HG03060 (cell line): ENCODE results near the gene SSBP3.
"Not testable (repeated sequence)": the region's sequence is repeated elsewhere in the genome, so short reads cannot be mapped to it uniquely, and the experiment has no call there.

Experiments used
- ATAC-seq: cut with Tn5 transposase; IDR thresholded peaks from one replicate; pipeline ENCODE4 v1.9.1; 2021; ENCODE audit warnings: low read depth, moderate number of reproducible peaks; ENCODE audit not compliant: unreplicated experiment

The SSBP3 gene

DNA sequence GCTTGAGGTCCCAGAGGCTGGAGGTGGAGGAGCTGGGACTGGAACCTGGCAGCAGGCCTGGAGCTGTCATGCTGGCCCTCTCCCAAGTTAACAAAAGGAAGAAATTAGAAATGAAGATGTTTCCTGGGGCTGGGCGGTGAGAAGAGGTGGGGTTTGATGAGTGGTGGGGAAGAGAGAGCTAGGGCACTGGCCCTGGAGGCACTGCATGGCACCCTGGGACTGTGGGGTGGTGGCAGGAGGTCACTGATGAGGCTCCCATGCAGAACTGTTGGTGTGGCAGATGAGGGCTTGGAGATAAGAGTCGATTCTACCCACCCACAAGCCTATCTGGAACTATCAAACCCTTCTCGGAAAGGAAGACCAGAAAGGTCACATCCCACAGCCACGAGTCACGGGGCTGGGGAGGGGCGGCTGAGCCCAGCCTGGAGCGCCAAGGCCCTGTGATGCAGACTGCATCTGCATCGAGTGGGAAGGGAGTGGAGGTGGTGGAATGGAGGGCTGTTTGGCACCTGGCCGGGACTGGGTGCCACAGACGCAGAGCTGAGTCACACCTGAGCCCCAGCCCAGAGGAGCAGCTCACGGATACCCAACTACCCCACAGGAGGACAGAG is 176.8 kb downstream of the SSBP3 start:
- no peak for ATAC-seq

DNA sequence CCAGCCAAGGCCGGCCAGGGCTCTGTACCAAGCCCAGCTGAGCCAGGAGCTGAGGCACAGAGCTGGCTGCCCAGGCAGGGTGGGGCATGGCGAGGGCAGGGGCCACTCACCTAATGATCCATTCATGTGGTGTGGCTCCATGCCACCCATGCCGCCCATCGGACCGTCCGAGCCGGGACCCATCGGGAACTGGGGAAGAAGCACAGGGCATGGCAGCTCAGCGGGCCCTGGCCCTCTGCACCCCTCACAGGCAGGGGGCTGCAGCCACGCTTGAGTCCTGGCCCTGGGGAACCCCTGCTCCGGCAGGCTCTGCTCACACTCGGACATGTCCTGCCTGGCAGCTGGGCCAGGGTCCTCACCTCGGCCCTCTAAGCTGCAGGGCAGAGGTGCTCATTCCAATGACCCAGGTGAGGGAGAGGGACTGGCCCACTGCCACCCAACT is 177.5 kb downstream of the SSBP3 start:
- ATAC-seq = no peak

DNA sequence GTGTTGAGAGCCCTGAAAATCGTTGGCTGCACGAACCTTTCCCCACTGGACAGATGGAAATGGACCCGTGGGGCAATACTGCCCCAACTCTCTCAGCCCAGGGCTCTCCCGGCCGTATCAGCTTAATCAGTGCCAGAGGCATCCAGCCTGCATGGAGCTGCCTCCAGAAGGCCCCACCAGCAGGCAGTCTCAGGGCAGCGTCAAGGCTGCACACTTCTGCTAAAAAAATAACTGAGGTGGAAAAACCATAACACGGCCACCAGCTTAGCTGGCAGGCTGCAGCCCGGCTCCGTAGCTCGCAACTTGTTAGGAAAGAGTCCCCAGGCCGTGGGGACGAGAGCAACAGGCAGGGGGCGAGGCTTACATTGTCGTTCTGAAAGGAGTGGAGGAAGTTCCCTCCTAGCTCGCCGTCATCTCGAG is 178.3 kb downstream of the SSBP3 start:
- ATAC-seq = no peak

DNA sequence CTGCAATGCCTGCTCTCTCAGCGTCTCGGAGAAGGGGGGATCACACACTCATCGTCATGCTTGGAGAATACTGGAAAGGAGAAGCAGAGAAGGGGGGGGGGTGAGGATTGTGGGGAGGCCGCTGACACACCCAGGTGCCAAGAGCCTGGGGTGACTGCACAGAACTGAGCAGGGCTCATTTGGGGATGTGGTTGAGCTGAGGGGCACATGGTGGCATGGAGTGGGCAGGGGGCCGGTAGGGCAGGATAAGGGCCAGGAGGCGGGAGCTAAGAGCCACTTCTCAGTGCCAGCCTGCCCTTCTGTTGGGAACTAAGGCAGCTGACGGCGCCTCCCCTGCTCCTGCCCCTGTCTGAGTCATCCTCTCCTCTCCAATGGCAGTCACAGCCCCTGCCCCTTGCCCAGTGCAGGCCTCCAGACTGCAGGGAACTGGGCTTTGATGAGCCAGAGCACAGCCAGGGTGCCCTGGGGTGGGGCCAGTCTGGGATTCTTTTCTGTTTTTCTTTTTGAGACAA is 179.0 kb downstream of the SSBP3 start:
- ATAC-seq = no peak

DNA sequence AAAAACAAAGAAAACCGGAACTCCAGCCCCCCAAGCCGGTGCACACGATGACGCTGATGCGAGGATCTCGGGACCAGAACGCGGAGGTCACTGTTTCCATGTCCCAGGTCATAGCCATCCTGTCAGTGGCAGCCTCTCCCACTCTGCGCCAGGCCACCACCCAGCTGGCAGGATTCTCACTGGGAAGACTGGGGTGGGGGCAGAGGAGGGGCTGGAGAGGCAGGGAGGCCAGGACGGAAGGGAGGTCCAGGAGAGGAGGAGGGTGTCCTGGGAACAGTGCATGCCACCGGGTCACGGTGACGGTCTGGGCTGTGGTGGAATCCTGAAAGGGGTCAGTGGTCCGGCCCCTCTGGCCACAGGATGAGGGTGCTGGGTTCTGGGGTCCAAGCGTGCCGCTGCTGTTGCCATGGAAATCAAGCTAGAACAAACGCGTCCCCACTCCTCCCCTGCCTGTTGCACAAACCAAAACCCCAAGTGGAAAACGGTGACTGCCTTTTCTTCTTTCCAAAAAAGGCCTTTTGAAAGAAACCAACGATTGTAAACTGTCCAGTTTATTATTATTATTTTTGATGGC is 180.1 kb downstream of the SSBP3 start:
- ATAC-seq = no peak

DNA sequence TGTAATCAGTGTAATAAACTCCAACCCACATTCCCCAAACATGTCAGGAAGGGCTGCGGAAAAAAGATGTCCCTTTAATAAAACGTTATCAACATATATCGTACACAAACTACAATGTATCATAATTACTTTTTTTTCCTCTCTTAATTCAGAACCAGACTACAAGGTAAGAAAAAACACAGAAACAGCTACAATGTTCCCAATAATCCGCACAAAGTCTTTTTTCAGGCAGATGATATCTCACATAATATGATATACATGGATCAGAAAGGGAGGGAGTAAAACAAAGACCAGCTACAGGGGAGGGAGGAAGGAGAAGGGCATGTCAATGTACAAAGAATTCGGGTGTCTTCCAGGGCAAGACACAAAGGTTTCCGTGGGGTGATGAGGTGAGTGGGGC is 180.8 kb downstream of the SSBP3 start:
- ATAC-seq = no peak

DNA sequence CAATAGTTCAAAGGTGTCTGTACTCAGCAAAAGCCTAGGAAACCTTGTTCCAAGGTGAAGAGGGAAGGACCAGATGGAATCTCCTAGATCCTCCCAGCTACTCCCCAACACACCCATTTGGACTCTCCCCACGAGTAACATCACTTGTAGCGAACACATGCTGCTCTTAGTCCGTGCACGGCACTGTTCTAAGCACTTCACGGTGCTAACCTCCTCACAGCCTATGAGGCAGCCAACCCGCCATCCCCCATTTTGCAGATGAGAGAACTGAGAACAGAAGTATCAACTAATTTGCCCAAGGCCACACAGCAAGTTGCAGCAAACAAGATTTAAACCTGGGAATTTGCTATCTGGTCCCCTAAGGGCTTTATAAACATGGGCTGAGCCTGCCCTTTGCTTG is 182.0 kb downstream of the SSBP3 start:
- ATAC-seq = no peak

DNA sequence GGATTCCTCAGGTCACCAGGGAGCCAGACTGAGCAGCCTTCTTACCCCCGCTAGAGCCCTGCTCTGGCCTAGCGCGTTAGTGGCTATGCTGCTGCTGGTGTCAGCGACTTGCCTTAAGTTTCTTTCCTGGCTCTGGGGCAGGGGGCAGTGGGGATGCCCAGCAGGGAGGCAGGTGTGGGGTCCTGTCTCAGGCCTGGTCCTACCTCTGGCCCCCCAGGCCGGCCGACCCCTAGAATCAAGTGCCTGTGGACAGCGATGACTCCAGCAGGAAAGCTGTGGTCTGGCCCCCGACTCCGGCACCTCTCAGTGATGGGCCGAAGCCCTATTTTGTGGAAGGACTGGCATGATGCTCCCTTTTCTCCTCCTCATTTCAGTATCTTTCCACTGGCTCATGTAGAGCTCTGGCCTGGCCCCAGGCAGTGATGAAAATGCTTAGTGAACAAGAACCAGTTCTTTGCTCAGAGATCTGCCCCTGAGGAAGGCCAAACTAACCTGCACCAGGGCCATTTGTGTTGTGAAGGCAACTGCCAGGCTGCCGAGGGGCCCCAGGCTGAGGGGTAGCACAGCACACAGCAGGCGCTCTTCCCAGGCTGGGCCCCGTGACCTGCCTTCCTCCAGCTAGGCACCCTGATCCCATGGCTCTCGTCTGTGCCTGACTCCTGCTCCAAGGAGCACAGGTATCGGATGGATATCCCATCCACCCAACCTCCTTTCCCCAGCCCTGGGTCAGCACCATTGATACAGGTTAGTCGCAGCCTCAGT is 182.6 kb downstream of the SSBP3 start:
- ATAC-seq = no peak

DNA sequence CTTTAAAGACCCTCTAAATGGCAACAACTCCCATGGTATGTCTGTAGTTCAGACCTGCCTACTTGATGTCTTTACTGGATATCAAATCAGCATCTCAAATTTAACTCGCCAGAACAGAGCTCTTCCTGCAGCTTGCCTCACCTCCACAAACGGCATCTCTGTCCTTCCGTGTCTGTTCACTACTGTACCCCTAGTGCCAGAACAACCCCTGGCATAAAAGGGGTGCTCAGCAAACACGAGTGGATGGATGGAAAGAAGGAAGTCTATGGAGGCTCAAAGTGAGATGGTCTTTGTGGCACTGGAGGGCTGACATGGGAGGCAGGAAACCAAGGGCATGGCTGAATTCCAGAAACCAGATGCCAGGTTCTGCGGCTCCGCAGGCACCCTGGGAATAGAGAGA is 183.5 kb downstream of the SSBP3 start:
- no peak for ATAC-seq

DNA sequence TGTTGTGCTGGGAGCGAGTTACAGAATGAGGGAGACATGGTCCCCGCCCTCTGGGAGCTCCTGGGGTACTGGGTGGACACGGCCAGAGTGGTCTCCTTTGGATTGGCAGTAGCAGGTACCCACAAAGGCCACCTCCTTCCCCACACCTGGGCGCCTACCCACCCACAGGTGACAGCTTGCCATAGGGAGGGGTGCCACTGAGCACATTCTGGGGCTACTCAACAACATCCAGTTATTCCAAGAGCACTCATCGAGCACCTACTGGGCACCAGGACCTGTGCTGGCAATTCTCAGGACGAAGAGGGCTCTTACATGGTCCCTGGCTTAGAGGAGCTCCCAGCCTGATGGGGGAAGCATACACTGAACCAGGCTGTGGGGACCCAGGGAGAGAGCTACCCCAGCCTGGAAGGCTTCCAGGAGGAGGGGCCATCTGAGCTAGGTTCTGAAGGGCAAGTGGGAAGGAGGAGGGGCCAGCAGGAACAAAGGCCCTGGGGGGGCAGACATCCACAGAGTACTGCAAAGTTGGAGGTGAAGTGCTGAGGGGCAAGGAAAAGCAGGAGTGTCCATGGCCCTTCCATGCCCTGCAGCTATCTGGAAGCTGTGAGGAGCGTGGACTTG is 184.2 kb downstream of the SSBP3 start:
- ATAC-seq = no peak

DNA sequence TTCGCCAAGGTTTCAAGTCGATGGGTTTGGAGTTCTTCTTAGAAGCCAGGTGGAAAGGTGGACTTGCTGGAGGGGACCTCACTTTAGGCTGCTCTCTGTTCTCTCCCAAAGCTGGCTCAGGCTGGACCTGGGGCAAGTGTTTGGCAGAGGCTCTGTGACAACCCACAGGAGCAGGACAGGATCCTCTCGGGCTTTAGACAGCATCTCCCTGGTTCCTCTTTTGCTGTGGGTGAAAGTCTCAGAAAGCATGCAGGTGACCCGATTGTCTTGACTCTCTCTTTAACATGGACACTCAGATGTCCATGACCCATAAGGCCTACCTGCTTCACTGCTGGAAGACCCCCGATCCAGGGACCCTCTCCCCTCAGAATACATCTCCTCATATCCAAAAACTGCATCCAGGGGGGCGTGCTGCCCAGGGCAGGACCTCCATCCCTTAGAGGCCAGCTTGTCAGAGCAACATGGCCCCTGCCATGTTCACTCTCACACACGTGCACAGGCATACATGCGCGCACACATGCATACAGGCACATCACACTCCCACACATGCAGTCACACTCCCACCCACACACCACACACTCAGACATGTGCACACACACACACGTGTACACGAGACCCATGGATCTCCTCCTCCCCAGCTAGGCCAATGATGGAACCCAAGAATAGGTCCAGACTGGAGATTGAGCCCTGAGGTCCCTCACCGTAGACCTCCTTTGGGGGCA is 184.9 kb downstream of the SSBP3 start:
- no peak for ATAC-seq

DNA sequence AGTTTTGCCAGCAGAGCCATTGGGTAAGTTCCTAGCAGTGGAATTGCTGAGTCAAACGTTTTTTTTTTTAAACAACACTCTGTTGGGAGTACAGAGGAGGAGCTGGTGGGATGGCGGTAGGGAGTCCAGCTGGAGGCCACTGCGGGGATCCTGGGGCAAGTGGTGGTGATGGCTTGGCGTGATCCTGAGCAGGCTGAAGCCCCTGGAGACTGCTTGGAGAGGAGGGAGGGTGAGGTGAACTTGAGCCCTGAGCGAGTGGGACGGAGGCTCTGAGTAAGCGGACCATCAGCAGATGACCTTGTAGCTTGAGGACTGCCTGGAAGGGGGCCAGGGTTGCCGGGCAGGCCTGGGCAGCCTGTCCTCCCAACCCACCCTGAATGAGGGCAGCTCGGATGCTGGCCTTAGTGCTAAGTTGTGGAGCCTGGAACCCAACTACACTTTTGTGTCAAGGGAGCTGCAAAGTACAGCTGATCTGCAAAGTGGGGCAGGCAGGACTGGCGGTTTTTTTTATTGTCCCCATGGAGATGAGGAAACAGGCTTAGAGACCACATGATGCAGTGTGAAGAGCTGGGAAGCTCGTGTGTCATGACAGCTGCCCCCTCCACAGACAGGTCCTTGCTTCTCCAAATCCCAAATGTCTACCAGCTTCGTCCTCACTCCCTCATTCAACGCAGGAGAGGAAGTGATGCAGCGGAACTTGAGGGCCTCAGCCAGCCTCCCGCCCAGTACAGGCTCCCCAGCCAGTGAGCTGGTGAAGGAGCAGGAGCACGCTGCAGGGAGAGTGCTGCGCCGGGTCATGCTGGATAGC is 186.0 kb downstream of the SSBP3 start:
- no peak for ATAC-seq

DNA sequence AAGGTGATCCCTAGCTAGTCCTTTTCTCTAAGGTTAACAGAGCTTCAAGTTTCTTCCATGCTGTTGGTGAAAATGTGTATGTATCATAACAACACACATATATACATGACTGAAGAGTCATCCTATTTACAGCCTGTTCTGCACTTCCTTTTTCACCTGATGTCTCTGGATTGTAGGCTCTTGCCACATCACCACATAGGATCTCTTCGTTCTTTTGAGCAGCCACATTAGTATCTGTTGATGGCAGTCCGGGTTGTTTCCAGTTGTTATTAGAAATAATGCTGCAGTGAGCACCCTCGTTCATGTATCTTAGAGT is 186.5 kb downstream of the SSBP3 start:
- no peak for ATAC-seq

DNA sequence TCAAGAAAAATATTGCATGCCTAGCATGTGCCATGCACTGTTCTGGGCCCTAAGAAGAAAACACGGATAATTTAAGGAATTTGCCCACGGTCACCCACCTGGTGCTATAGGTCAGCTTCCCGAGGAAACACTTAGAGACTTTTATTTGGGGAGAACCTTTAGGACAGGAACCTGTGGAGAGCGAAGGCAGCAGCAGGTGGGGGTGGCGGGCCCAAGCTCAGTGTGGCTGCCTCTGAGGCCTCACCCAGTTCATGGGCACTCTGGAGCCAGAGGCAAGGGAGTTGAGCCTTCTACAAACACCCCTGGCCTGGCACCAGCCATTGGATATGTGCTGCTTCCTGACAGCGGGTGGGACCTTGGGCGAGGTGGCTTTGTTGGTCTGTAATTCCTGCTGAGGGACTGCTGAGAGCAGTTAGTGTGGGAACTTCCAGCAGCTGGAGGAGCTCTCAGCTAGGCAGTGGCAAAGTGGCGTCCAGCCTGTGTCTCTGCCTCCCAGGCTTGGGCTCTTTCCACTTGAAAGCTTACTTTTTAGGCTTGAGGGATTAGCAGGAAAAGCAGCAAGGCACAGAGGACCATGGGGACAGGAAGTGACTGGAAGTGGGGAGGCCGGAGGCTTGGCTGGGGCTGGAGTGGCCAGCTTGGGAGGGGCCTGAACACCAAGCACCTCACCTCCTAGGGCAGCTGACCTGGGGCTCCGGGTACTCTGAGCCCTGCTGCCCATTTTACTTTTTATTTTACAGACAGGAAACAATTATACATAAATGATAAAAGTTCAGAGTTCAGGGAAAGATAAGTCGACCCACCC is 187.1 kb downstream of the SSBP3 start:
- no peak for ATAC-seq

DNA sequence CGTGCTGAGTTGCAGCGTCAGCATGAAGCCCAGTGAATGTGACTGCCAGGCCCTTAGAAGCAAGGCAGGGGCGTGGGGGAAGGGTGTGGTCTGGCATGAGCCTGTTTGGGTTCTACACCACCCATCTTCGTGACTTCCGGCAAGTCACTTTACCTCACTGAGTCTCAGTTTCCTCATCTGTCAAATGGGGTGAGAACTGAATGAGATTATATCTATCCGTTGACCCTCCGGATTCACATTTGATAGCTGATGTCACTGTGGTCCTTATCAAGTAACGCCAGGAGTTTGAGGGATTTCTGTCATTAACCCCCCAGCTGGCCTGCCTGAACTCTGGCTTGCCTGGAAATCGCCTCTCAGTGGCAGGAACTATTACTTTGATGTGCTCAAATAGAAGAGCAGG is 190.7 kb downstream of the SSBP3 start:
- no peak for ATAC-seq

DNA sequence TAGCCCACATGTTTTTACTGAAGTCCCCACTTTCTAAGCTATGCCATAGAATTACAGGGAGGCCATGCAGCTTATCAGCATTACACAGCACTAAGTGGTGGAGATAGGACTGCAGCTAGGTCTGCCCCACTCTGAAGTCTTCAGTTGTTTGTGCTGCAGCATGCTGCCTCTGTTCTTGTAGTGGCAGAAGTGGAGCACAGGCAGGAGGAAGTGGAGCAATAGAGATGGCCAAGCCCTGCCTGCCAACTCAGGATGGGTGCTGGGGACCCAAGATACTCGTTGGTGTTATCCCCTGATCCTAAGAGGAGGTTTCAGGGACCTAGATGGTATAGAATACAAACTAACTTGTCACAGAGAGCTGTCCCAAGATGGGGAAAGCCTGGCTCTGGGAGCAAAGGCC is 193.3 kb downstream of the SSBP3 start:
- ATAC-seq = no peak

DNA sequence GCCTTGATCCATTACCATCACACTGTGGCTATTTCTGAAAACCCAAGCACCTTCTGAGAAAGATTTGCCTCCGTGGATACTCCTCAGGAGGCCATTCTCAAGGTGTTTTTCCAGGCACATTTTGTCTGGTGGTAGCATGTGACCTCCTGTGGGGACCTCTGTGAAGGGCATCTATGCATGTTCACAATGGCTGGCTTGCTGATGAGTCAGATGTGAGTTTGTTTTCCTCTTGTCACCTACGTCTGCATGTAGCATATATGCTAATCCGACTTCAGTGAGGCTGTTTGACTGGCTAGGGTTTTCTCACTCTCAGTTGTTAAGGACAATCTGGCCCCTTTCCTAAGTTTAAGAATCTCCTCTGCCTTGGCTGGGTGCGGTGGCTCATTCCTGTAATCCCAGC is 198.3 kb downstream of the SSBP3 start:
- ATAC-seq = not testable (repeated sequence)

DNA sequence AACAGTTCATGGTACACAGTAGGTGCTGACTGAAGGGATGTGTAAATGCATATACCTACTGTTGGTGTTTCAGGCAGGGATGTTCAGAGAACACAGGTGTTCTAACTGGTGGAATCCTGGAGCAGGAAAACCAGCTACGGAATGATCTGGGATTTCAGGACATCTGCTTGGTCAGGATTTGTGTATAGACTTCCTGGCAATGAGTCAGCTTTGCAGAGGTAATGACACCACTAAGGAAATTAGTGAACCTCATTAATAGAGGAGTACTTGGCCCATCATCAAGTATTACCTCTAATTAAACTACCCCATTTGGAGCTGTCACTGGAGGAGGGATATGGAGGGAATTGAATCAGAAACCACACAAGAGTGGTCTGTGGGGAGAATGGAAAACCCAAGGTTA is 198.9 kb downstream of the SSBP3 start:
- ATAC-seq = no peak

DNA sequence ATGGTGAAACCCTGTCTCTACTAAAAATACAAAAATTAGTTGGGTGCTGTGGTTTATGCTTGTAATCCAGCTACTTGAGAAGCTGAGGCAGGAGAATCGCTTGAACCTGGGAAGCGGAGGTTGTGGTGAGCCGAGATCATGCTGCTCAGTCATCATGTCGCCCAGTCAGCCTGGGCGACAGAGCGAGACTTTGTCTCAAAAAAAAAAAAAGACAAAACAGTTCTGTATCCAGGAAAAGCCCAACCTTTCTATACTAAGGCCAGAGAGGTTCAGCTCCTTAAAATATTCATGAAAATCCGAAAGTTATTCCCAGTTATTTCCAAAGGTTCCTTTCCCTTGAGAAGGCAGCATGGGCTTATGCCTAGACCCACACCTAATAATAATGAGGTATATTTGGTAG is 202.0 kb downstream of the SSBP3 start:
- ATAC-seq = no peak
